Lower leg skin (tissue), 3 donors: ENCODE measurements around the gene DGKH.

Experiments
- CTCF ChIP-seq, 3 donors: fragments of 450-650 bp; IDR thresholded peaks; one replicate each; pipeline ENCODE4 v1.5.1; 2016; ENCODE audit warnings: antibody characterized with exemption in 3 of 3, mild to moderate bottlenecking in 3 of 3, moderate library complexity in 2 of 3
- POLR2A ChIP-seq, 2 donors: fragments of 450-650 bp; IDR thresholded peaks; one replicate each; pipeline ENCODE4 v1.6.1; 2016 to 2017; ENCODE audit warnings: antibody characterized with exemption in 2 of 2, mild to moderate bottlenecking in 1 of 2, moderate library complexity in 1 of 2

- no peak for TF ChIP-seq CTCF (IDR thresholded peaks at IDR 0.05)
- TF ChIP-seq POLR2A (IDR thresholded peaks at IDR 0.05): no peak
These were observed 16.5 kb downstream of the DGKH start for GRCh38 chr13:42064966-42065365.
